Large intestine (tissue), 1 donor: ENCODE measurements around the gene ANKRD37. TPM values are rescaled to one million over a fixed set of nuclear protein-coding genes. Genes with fewer than 3 reads are reported as not detected.

ENCODE experiments used
- polyA plus RNA-seq: library from polyadenylated mRNA; unstranded; fragments of 120-200 nt; gene quantifications from one replicate; pipeline ENCODE4 v1.2.1, GENCODE V29; 2013

ANKRD37 gene
- polyA plus RNA-seq, 1 donor, result 9.1 TPM

Other genes with a start within 250 kb of the ANKRD37 start
- gene CFAP97, start 192.8 kb upstream of the ANKRD37 start, polyA plus RNA-seq, result 27.4 TPM
- gene SNX25, start 187.2 kb upstream of the ANKRD37 start, polyA plus RNA-seq, result 13.4 TPM
- 2.6 TPM for gene LRP2BP, start 917 bp upstream of the ANKRD37 start, polyA plus RNA-seq
- gene UFSP2, start 29.1 kb downstream of the ANKRD37 start, polyA plus RNA-seq, result 30.0 TPM
- gene CCDC110, start 74.9 kb downstream of the ANKRD37 start, polyA plus RNA-seq, result 0.94 TPM
- gene PDLIM3, start 138.7 kb downstream of the ANKRD37 start, polyA plus RNA-seq, result 28.2 TPM